ENCODE measurements around the gene TGFB1I1.
"Not testable (repeated sequence)": the region's sequence is repeated elsewhere in the genome, so short reads cannot be mapped to it uniquely, and the experiment has no call there.

The TGFB1I1 gene

DNA sequence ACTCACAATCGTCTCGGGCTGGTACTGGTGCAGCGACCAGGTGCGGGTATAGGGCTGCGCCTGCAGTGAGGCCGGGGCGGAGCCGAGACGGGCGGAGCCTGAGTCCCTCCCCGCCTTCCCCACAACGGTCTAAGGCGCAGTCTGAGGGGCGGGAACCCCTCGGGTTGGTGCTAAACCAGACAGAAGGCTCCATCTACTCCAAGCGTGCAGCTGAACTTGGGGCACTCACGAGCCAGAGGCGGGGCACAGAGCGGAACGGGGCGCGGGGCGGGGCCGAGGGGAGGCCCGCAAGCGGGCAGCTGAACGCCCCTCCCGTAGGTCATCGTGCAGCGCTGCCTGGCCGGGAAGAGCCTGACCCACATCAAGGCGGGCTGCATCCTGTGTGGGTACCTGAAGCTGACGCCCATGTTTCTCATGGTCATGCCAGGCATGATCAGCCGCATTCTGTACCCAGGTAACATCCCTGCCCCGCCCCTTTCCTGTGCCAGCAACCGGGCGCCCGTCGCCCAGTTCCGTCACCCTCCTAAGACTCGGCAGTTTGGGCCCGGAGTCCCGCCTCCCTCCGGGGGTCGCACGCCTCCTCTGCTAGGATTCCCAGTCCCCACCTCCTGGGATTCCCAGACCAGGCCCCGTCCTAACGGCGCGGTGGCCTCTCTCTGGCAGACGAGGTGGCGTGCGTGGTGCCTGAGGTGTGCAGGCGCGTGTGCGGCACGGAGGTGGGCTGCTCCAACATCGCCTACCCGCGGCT is 15.9 kb downstream of the TGFB1I1 start:
- DNase-seq (ENCODE audit: low read depth in 2 of 2): peak; percentile 29 to 32

DNA sequence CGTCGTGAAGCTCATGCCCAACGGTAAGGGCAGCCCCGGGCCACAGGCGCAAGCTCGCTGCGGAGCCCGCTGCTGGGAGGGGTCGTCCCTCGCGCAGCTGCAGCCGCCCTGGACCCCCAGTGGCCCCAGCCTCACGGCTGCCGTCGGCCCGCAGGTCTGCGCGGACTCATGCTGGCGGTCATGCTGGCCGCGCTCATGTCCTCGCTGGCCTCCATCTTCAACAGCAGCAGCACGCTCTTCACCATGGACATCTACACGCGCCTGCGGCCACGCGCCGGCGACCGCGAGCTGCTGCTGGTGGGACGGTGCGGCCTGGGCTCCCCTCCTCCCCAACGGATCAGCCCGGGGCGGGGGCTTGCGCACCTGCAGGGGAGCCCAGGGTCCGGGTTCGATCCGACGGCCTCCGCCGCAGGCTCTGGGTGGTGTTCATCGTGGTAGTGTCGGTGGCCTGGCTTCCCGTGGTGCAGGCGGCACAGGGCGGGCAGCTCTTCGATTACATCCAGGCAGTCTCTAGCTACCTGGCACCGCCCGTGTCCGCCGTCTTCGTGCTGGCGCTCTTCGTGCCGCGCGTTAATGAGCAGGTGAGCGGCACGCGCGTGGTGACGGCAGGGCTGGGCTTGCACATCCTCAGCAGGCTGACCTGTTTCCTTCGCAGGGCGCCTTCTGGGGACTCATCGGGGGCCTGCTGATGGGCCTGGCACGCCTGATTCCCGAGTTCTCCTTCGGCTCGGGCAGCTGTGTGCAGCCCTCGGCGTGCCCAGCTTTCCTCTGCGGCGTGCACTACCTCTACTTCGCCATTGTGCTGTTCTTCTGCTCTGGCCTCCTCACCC is 16.7 kb downstream of the TGFB1I1 start:
- DNase-seq (ENCODE audit: low read depth in 2 of 2): no peak

DNA sequence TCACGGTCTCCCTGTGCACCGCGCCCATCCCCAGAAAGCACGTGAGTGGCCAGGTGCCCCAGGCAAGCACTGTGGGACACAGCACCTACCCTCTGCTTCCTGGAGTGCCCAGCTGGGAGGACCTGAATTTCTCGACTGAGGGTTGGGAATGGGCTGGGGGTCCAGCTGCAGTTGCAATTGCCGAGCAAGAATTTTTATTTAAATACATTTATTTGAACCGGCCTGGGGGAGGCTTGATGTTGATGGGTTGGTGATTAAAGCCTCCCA is 17.3 kb downstream of the TGFB1I1 start:
- DNase-seq (ENCODE audit: low read depth in 2 of 2): no peak

- DNase-seq (ENCODE audit: low read depth in 2 of 2): no peak
These were observed 17.9 kb downstream of the TGFB1I1 start for GRCh38 chr16:31489616-31490584.

DNA sequence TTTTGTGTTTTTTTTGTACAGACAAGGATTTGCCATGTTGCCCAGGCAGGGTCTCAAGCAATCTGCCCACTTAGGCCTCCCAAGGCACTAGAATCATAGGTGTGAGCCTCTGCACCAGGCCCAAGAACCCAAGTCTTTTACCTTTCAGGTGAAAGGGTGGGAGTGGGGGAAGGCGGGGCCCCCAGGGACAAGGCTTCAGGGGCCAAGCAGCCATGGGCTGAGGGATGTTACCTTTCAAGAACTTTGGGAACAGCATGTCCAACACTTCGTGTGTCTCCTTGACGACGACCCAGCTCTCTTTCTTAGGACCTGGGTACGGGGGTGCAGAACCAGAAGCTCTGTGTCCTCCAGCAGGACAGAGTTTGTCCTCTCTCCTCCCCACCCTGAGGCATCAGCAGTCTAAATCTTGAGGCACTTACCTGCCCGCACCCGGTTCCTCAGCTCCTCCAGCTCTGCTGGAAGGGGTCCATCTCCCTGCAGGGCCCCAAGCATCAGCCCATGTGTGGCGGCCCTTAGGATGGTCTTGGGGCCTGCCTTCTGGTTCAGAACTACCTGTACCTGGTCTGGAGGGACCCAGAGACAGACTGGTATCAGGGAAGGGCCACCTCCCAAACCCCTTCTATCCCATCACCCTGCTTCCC is 19.9 kb downstream of the TGFB1I1 start:
- no peak for DNase-seq (ENCODE audit: low read depth in 2 of 2)

GRCh38 chr16:31493506-31494125 is 21.7 kb downstream of the TGFB1I1 start:
- no peak for DNase-seq (ENCODE audit: low read depth in 2 of 2)

- DNase-seq (ENCODE audit: low read depth in 2 of 2): no peak
These were observed 24.7 kb downstream of the TGFB1I1 start for GRCh38 chr16:31496670-31497069.

GRCh38 chr16:31498493-31498892 is 26.5 kb downstream of the TGFB1I1 start:
- DNase-seq (ENCODE audit: low read depth in 2 of 2): no peak

- no peak for DNase-seq (ENCODE audit: low read depth in 2 of 2)
These were observed 28.0 kb downstream of the TGFB1I1 start for GRCh38 chr16:31499928-31500327.

DNA sequence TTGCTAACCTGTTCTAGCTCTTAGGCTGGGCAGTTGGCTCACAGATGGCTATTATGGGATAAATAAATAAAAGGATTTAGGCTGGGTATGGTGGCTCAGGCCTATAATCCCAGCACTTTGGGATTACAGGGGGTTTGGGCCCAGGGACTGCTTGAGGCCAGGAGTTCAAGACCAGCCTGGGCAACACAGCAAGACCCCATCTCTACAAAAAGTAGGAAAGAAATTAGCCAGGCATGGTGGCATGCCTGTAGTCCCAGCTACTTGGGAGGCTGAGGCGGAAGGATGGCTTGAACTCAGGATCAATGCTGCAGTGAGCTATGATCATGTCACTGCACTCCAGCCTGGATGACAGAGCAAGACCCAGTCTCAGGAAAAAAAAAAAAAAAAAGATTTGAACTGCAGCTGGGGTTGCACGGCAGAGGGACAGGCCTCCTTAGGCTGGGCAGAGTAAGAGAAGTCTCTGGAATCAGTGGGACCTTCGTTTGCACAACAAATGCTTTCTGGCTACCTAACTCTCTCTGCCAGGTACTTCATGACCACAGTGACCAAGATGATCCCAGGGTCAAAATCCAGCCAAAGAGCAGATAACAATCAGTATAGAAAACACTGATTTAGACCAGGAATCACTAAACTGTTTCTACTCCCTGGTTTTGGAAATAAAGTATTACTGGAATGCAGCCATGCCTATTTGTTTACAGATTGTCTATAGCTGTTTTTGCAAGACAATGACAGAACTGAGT is 29.4 kb downstream of the TGFB1I1 start:
- DNase-seq (ENCODE audit: low read depth in 2 of 2): no peak

- DNase-seq (ENCODE audit: low read depth in 2 of 2): no peak
These were observed 30.0 kb downstream of the TGFB1I1 start for GRCh38 chr16:31501966-31502348.

DNA sequence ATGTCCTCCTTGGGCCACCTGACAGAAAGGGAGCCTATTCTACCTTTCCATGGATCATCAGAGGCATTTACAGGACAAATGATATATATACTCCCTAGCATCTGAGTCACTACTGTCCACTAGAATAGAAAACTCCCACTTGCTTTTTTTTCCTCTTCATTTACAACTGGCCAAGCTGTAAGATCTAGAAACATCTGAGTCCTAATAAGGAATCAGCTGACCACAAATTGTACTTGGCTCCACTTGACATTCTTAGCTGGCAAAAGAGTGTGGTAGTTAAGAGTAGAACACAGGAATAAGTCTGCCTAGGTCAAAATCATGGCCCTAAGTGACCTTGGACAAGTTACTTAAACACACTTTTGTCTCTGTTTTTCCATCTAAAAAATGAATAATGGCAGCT is 31.0 kb downstream of the TGFB1I1 start:
- DNase-seq (ENCODE audit: low read depth in 2 of 2): no peak

DNA sequence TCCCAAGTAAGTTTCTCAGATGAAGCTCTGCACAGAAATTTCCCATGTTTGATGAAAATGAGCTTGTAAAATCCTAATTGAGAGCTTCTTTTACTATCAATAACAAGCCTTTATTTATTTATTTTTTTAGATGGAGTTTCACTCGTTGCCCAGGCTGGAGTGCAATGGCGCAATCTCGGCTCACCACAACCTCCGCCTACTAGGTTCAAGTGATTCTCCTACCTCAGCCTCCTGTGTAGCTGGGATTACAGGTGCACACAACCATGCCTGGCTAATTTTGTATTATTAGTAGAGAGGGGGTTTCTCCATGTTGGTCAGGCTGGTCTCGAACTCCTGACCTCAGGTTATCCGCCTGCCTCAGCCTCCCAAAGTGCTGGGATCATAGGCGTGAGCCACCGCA is 31.6 kb downstream of the TGFB1I1 start:
- DNase-seq (ENCODE audit: low read depth in 2 of 2): not testable (repeated sequence)

GRCh38 chr16:31504159-31504558 is 32.2 kb downstream of the TGFB1I1 start:
- DNase-seq (ENCODE audit: low read depth in 2 of 2): no peak

- DNase-seq (ENCODE audit: low read depth in 2 of 2): no peak
These were observed 33.5 kb downstream of the TGFB1I1 start for GRCh38 chr16:31505483-31505882.

DNA sequence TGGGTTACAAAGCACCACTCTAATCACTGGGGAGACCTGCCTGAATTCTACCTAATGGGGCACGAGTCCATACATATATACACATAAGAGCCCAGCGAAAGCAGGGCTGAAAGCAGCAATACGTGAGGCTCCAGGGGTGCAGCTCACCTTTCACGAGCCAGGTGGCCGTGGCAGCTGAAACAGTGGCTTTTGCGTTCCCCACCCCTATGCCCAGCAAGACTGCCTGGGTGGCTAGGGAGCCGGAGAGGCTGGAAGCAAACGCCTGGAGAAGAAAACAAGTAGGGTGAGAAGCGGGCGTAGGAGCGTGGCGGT is 35.6 kb downstream of the TGFB1I1 start:
- DNase-seq (ENCODE audit: low read depth in 2 of 2): no peak

GRCh38 chr16:31507929-31508705 is 36.2 kb downstream of the TGFB1I1 start, which contains the start of gene RUSF1:
TSS of gene RUSF1 (minus strand) at chr16:31508391. CDS start at chr16:31508373, 18 bp downstream.
- DNase-seq (ENCODE audit: low read depth in 2 of 2): peak; percentile 72 to 85

GRCh38 chr16:31508706-31509195 is 36.8 kb downstream of the TGFB1I1 start:
- no peak for DNase-seq (ENCODE audit: low read depth in 2 of 2)

DNA sequence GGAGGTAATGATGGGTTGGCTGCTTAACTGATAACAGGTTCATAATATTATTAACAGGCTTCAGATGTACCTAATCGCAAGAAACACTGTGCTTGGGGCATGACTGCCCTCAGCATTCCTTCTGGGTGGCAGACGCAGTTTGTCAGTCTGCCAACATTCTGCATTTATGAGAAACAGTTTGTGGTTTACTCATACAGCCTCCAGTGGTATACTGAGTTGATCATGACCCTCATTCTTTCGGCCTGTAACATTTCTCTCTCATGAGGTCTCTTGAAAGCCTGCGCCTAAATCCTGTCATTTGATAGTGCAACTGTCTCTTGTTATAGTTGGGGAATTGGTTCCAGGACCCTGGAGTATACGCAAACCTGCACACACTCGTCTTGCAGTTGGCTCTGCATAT is 41.2 kb downstream of the TGFB1I1 start:
- no peak for DNase-seq (ENCODE audit: low read depth in 2 of 2)

- DNase-seq (ENCODE audit: low read depth in 2 of 2): no peak
These were observed 41.9 kb downstream of the TGFB1I1 start for GRCh38 chr16:31513884-31514283.

Measured in stimulated activated CD4-positive, alpha-beta T cell treated with anti-CD3 and anti-CD28 coated beads, Interleukin-12 subunit alpha, Interleukin-12 subunit beta, amount 100 ng/mL, for 24 hours (primary cell).